Measurements from ENCODE around the gene TXNRD1. TPM values are rescaled to one million over a fixed set of nuclear protein-coding genes. Genes with fewer than 3 reads are reported as not detected.

Gene TXNRD1
- total RNA-seq, 2 donors from 2014 or later, result 33.5 to 47.2 TPM

DNA sequence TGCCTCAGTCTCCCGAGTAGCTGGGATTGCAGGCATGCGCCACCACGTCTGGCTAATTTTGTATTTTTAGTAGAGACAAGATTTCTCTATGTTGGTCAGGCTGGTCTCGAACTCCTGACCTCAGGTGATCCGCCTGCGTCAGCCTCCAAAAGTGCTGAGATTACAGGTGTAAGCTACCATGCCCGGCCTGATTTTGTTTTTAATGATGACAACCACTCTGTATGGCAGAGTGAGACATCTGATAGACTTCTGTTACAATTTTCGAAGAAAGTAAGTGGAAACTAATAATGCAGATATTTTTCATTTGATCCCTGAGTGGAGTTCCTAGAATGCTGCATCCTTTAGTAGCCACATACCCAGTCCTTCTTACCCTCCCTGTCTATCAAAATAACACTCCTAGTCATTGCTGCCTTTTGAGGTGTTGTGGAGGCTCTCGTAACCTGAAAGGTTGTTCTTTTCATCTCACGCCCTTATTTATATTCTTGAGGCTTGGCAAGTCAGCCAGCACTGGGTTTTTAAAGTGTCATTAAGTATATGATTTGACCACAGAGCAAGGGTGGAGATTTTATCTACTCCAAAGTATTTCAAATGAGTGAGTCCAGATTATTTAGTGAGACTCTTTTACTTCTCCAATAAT lies 82.0 kb downstream of the TXNRD1 start:
- no peaks in the 10 kb centered on the region for H3K27me3 Mint-ChIP-seq
- H3K36me3 Mint-ChIP-seq (ENCODE audit: low read depth), result peaks cover 9% of the 10 kb centered on the region
- H3K4me1 Mint-ChIP-seq, result peaks cover 28% of the 10 kb centered on the region
- peak overlapping the region; percentile 75 for H3K27ac Mint-ChIP-seq
- DNase-seq (no peak), ATAC-seq (no peak)
- no peak overlapping the region for H3K4me3 Mint-ChIP-seq
- H3K9me3 ChIP-seq (ENCODE audit: control insufficient read depth, low read length, poor library complexity, severe bottlenecking), result no peaks in the 10 kb centered on the region

DNA sequence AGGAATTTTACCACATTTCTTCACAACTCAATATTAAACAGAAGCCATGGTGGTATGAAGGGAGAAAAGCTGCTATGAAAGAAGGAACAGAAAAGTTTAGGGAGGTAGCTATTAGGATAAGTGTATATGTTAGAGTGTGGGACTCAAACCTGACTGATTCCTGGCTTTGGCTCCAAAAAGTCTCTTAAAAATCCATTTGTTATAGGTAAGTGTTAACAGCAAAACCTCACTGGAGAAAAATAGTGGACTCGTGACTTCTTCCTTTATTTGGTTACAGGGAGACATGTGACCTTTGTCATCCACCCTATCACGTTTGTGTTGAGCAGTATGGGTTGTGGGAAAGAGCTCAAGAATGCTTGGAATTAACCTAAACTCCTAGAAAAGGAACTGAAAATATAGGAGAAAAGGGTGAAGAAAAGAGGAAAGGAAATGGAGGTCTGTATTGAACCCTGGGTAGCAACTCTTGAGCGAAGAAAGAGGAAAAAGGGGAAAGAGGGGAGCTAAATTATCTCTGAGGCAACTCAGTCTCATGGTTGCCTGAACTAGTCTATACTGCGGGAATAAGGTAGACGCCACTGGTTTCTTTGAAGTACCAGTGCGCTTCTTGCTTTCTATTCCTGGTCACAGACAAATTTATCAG lies 84.4 kb downstream of the TXNRD1 start:
- H3K27ac Mint-ChIP-seq, result no peak overlapping the region
- no peaks in the 10 kb centered on the region for H3K9me3 ChIP-seq (ENCODE audit: control insufficient read depth, low read length, poor library complexity, severe bottlenecking)
- peaks cover 11% of the 10 kb centered on the region for H3K36me3 Mint-ChIP-seq (ENCODE audit: low read depth)
- peaks cover 30% of the 10 kb centered on the region for H3K4me1 Mint-ChIP-seq
- H3K4me3 Mint-ChIP-seq, result no peak overlapping the region
- H3K27me3 Mint-ChIP-seq, result no peaks in the 10 kb centered on the region
- ATAC-seq, result no peak
- DNase-seq, result no peak

DNA sequence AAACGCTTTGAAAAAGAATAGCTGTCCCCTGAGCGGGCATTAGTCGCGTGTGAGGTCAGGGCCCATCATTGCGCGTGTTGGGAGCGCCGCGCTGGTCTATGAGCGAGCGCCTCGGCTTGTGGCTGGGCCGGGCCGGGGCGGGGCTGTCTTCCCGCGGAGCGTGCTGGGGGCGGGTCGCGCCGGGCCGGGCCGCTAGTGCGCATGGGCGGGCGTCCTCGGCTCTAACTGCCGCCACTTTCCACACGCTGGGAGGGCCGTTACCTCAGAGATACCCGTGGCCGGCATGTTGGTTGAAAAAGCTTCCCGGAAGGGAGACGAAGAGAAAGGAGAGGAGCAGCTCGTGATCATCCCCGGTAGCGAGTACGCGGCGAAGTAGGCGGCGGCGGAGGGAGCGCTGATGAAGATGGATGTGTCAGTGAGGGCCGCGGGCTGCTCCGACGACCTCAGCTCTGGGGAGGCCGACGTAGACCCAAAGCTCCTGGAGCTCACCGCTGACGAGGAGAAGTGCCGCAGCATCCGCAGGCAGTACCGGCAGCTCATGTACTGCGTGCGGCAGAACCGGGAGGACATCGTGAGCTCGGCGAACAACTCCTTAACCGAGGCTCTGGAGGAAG lies 88.1 kb downstream of the TXNRD1 start, which contains the start of gene EID3:
Gene EID3 (plus strand): TSS at position 202 of the 614 bp plus-strand sequence. CDS start 196 bp downstream, at position 398.
- Mint-ChIP-seq H3K27ac (peak within 1 kb of the TSS; percentile 96), H3K36me3 (ENCODE audit: low read depth) (peaks cover 4% of the 10 kb centered on the region), H3K27me3 (no peaks in the 10 kb centered on the region), H3K4me1 (peaks cover 41% of the 10 kb centered on the region), H3K4me3 (peak within 1 kb of the TSS; percentile 93)
- ATAC-seq, result peak; percentile 96
- peak; percentile 88 to 89 (median 89) for DNase-seq
- H3K9me3 ChIP-seq (ENCODE audit: control insufficient read depth, low read length, poor library complexity, severe bottlenecking), result no peaks in the 10 kb centered on the region

DNA sequence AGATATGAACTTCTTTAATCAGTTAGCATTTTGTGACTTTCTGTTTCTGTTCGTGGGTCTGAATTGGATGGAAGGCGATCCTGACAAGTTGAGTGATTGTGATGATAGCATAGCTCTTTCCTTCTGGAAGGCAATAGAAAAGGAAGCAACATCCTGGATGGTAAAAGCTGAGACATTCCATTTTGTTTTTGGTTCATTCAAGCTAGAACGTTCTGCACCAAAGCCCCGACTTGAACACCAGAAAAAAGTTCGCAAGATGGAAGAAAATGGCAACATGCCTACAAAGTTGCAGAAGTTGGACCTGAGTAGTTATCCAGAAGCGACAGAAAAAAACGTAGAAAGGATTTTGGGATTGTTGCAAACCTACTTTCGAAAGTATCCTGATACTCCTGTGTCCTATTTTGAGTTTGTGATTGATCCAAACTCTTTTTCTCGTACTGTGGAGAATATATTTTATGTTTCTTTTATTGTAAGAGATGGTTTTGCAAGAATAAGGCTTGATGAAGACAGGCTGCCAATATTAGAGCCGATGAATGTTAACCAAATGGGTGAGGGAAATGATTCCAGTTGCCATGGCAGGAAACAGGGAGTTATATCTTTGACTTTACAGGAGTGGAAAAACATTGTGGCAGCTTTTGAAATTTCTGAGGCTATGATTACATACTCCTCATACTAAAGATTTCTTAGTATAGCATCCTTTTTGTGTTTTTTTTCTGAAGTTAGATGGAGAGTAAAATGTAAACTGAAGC lies 88.9 kb downstream of the TXNRD1 start:
- Mint-ChIP-seq H3K27ac (peak overlapping the region; percentile 96), H3K4me3 (peak overlapping the region; percentile 93), H3K4me1 (peaks cover 44% of the 10 kb centered on the region), H3K36me3 (ENCODE audit: low read depth) (peaks cover 4% of the 10 kb centered on the region), H3K27me3 (no peaks in the 10 kb centered on the region)
- ATAC-seq (no peak), DNase-seq (no peak)
- H3K9me3 ChIP-seq (ENCODE audit: control insufficient read depth, low read length, poor library complexity, severe bottlenecking), result no peaks in the 10 kb centered on the region

DNA sequence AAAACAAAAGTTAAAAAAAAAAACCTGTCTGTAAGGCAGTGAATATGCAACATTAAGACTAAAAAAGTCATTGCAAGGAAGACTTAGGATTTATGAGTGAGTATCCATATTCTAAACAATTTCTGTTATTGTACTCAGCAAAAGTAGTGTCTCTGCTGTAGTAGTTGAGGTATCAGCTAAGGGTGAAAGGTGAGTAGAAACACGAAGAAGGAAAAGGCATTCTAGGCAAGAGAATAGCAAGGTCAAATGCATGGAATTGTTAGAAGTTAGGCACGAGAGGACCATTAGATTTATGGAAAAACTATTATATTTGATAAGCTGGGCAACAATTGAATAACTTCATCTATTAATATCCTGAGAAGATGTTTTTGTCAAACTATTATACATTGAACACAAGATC lies 89.8 kb downstream of the TXNRD1 start:
- ATAC-seq (no peak), DNase-seq (no peak)
- Mint-ChIP-seq H3K4me1 (peaks cover 42% of the 10 kb centered on the region), H3K36me3 (ENCODE audit: low read depth) (peaks cover 2% of the 10 kb centered on the region), H3K4me3 (peak overlapping the region; percentile 93), H3K27me3 (no peaks in the 10 kb centered on the region), H3K27ac (peak overlapping the region; percentile 29)
- no peaks in the 10 kb centered on the region for H3K9me3 ChIP-seq (ENCODE audit: control insufficient read depth, low read length, poor library complexity, severe bottlenecking)

DNA sequence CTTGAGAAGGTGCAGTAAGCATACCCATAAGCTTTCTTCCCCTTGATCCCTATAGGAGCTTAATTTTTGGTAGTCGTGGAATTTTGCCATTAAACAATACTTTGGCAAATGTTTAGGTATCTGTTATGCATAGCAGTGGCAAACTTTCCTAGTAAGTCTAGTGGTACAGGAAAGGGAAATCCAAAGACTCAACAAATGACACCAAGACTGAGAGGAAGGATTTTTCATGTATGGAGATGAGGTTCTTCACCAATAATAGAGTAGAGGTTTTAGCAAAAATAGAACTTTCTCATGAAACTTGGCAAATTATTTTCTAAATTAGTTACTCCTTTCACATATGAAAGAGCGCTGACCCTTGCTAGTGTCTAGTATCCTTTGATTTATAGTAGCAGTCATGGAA lies 90.8 kb downstream of the TXNRD1 start:
- Mint-ChIP-seq H3K27me3 (no peaks in the 10 kb centered on the region), H3K4me3 (no peak overlapping the region), H3K36me3 (ENCODE audit: low read depth) (peaks cover 2% of the 10 kb centered on the region), H3K27ac (no peak overlapping the region), H3K4me1 (peaks cover 42% of the 10 kb centered on the region)
- no peak for DNase-seq
- no peak for ATAC-seq
- no peaks in the 10 kb centered on the region for H3K9me3 ChIP-seq (ENCODE audit: control insufficient read depth, low read length, poor library complexity, severe bottlenecking)

DNA sequence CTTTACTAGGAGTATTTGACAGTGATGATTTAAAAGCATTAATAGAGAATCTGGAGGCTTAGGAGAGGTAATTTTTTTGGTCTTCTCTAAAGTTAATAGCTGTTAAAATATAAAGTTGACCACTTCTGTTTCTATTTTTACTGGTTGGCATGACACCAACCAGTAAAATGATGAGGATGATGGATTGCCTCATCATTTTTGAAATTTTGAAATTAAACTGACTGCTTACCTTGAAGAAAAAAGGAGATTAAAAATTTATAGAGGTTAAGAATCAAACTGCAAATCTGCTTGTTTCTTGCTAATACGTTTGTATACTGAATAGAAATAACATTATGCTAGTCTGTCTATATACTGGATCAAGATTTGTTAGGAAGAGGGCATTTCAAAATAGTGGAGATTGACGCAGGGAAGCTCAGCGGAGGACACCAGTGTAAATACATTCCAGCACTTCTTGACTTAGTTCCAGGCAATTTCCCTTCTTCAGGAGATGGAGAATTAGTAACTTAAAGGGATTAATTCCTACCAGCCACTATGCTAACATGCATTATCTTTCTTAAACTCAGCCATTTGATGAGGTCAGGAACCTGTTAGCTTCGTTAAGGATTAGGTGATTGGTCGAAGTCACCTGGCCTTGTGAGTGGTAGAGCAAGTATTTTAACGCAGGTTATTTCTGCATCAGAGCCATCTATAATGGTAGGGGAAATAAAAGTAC lies 91.5 kb downstream of the TXNRD1 start:
- ATAC-seq (no peak), DNase-seq (no peak)
- H3K4me3 Mint-ChIP-seq, result no peak overlapping the region
- peak overlapping the region; percentile 14 for H3K27ac Mint-ChIP-seq
- H3K36me3 Mint-ChIP-seq (ENCODE audit: low read depth), result peaks cover 2% of the 10 kb centered on the region
- H3K27me3 Mint-ChIP-seq, result no peaks in the 10 kb centered on the region
- H3K4me1 Mint-ChIP-seq, result peaks cover 42% of the 10 kb centered on the region
- H3K9me3 ChIP-seq (ENCODE audit: control insufficient read depth, low read length, poor library complexity, severe bottlenecking), result no peaks in the 10 kb centered on the region

DNA sequence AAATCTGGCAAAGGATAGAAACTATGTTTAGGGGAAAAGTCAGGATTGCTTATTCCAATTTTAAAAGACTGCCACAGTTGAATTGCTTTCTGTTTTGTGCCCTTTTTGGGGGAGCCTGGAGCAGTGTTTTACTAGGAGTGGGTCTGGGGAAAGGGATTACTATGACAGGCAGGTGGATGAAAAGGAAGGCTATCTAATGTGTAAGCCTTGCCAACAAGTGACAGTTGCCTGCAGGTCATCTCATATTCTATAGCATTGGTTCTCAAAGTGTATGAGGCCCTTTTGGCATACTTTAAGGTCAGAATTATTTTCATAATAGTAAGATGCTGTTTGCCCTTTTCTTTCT lies 92.0 kb downstream of the TXNRD1 start:
- peaks cover 2% of the 10 kb centered on the region for H3K36me3 Mint-ChIP-seq (ENCODE audit: low read depth)
- peak overlapping the region; percentile 14 for H3K27ac Mint-ChIP-seq
- ATAC-seq (no peak), DNase-seq (no peak)
- H3K27me3 Mint-ChIP-seq, result no peaks in the 10 kb centered on the region
- H3K9me3 ChIP-seq (ENCODE audit: control insufficient read depth, low read length, poor library complexity, severe bottlenecking), result no peaks in the 10 kb centered on the region
- peaks cover 42% of the 10 kb centered on the region for H3K4me1 Mint-ChIP-seq
- no peak overlapping the region for H3K4me3 Mint-ChIP-seq

DNA sequence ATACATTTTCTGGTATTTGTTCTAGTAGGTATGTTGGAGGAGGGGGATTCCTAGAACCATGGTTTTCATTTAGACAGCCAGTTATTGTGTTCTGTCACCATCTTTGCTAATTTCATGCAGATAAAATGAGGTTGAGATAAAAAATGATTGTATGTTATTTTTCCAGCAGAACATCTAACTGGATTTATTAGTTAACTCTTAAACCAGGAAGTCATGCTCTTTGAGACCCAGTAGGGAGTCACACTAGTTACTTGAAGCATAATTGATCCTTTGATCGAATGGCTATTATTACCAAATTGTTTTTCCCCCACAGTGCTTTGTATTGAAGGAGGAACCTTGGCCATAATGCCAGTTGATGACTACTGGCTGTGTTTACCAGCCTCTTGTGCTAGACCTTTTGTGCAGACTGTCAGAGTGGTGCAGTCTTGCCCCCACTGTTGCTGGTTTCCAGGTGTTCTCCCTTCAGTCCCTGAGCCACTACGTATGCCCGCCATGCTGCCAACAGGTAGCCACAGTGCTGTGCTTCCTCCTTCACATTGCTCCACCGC lies 93.9 kb downstream of the TXNRD1 start:
- no peak for ATAC-seq
- H3K9me3 ChIP-seq (ENCODE audit: control insufficient read depth, low read length, poor library complexity, severe bottlenecking), result no peaks in the 10 kb centered on the region
- no peak for DNase-seq
- H3K36me3 Mint-ChIP-seq (ENCODE audit: low read depth), result peaks cover 5% of the 10 kb centered on the region
- no peak overlapping the region for H3K27ac Mint-ChIP-seq
- peaks cover 37% of the 10 kb centered on the region for H3K4me1 Mint-ChIP-seq
- no peak overlapping the region for H3K4me3 Mint-ChIP-seq
- H3K27me3 Mint-ChIP-seq, result no peaks in the 10 kb centered on the region

DNA sequence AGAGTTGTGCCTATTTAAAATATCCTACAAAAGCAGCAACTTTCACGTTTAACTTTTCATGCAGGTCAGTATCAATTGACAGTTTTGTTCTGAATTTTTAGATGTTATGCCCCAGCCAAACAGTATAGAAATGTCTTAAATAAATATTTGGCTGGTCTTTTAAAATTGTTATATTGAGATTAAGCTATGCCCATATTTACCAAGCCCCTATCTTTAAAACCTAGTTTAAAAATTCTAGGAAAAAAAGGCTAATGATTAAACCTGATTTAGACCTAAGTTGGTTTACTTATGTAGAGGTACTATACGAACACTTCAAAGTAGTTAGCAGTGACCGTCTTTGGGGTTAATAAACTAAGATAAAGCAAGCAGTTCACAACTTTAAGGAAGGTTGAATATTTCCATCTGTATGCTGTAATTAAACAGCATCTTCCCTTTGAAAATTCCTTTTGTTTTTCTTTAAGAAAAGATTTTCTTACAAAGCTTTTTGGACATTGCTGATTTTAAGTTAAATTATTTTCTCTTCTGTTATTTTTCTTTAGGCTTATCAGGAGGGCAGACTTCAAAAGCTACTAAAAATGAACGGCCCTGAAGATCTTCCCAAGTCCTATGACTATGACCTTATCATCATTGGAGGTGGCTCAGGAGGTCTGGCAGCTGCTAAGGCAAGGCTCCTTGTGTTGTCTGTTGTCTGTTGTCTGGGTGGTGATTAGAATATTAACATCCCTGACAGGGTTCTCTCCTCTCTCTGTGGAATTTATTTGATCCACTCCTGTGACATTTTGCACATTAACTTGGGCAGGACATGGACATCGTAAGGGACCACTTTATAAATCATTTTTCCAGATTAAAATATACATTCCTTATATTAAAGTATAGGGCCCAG lies 95.4 kb downstream of the TXNRD1 start:
- Mint-ChIP-seq H3K27me3 (no peaks in the 10 kb centered on the region), H3K36me3 (ENCODE audit: low read depth) (peaks cover 5% of the 10 kb centered on the region), H3K4me3 (no peak overlapping the region), H3K27ac (no peak overlapping the region), H3K4me1 (peaks cover 25% of the 10 kb centered on the region)
- no peaks in the 10 kb centered on the region for H3K9me3 ChIP-seq (ENCODE audit: control insufficient read depth, low read length, poor library complexity, severe bottlenecking)
- ATAC-seq (no peak), DNase-seq (no peak)

DNA sequence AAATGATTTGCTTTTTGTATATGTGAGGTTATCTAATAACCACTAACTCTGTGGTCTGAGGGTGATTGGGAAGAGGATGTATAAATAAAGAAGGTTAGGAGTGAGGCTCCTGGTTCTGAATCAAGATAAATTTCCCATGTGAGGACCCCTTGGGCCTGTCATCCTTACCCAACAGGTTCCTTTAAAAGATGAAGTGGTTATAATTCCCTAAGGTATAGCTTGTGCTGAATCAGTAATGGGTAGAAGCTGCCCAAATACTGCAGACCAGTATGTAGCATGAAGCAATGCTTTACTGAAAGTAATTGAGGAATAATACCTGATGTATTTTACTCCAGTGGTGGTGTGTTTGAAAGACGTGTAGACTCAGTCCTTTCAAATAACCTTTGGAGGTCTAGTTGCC lies 96.6 kb downstream of the TXNRD1 start:
- Mint-ChIP-seq H3K27me3 (no peaks in the 10 kb centered on the region), H3K4me1 (peaks cover 15% of the 10 kb centered on the region), H3K27ac (no peak overlapping the region), H3K4me3 (no peak overlapping the region), H3K36me3 (ENCODE audit: low read depth) (peaks cover 5% of the 10 kb centered on the region)
- no peaks in the 10 kb centered on the region for H3K9me3 ChIP-seq (ENCODE audit: control insufficient read depth, low read length, poor library complexity, severe bottlenecking)
- ATAC-seq (no peak), DNase-seq (no peak)

DNA sequence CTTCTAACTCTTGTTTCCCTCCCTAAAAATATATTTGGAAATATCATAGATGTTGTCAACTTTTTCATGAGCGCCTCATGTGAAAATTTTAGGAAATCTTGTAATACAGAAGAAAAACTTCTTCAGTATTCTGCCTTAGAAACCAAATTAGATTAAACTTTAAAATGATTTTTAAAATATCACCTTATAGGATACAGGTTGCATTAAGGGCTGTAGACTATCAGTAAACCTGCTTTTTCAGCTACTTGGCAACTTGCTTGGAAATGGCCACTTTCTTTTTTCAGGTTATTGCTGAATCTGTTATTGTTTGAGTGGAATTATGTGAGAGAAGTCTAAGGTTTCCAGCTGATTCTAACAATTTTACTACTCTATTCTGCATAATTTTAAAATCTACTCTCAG lies 97.1 kb downstream of the TXNRD1 start:
- H3K27me3 Mint-ChIP-seq, result no peaks in the 10 kb centered on the region
- H3K36me3 Mint-ChIP-seq (ENCODE audit: low read depth), result peaks cover 5% of the 10 kb centered on the region
- no peak for ATAC-seq
- no peaks in the 10 kb centered on the region for H3K9me3 ChIP-seq (ENCODE audit: control insufficient read depth, low read length, poor library complexity, severe bottlenecking)
- H3K4me1 Mint-ChIP-seq, result peaks cover 11% of the 10 kb centered on the region
- H3K27ac Mint-ChIP-seq, result no peak overlapping the region
- no peak overlapping the region for H3K4me3 Mint-ChIP-seq
- no peak for DNase-seq

All from T-helper 17 cell (primary cell).